HepG2 (cell line): ENCODE measurements around the gene MYCBPAP. TPM values are rescaled to one million over a fixed set of nuclear protein-coding genes. Genes with fewer than 3 reads are reported as not detected.

Source experiments
- AHDC1 ChIP-seq: sonication (generic); formaldehyde crosslinking; IDR thresholded peaks from 2 replicates; pipeline ENCODE4 v1.5.1; 2020; ENCODE audit warnings: mild to moderate bottlenecking, missing genetic modification reagents, borderline replicate concordance
- CEBPB ChIP-seq: IDR thresholded peaks from 2 replicates; pipeline ENCODE4 v1.6.1; 2011; ENCODE audit warnings: low read depth, low read length, improper control_type of control experiment, borderline replicate concordance
- NPAS2 ChIP-seq: sonication (generic); formaldehyde crosslinking; IDR thresholded peaks from 2 replicates; pipeline ENCODE4 v1.8.0; 2022; ENCODE audit warnings: mild to moderate bottlenecking, missing genetic modification reagents, borderline replicate concordance
- PRDM10 ChIP-seq: sonication (generic); formaldehyde crosslinking; IDR thresholded peaks from 2 replicates; pipeline ENCODE4 v1.4.0; 2020; ENCODE audit warnings: low read depth, missing genetic modification reagents
- REXO4 ChIP-seq: sonication (generic); formaldehyde crosslinking; IDR thresholded peaks from 2 replicates; pipeline ENCODE4 v1.8.0; 2022; ENCODE audit warnings: missing genetic modification reagents, mild to moderate bottlenecking, borderline replicate concordance
- TBL1XR1 ChIP-seq: fragments of 150-350 bp; IDR thresholded peaks from 2 replicates; pipeline ENCODE4 v1.6.1; 2014; ENCODE audit warnings: borderline replicate concordance, low read length; ENCODE audit not compliant: partially characterized antibody
- TFDP1 ChIP-seq: IDR thresholded peaks from 2 replicates; pipeline ENCODE4 v1.6.1; 2016; ENCODE audit warnings: missing compliant biosample characterization, missing genetic modification reagents, borderline replicate concordance
- ZNF20 ChIP-seq: sonication (generic); formaldehyde crosslinking; IDR thresholded peaks from 2 replicates; pipeline ENCODE4 v1.4.0; 2020; ENCODE audit warnings: mild to moderate bottlenecking, moderate library complexity, missing genetic modification reagents
- ZNF333 ChIP-seq: sonication (generic); formaldehyde crosslinking; IDR thresholded peaks from 2 replicates; pipeline ENCODE4 v1.4.0; 2020; ENCODE audit warnings: mild to moderate bottlenecking, missing genetic modification reagents, borderline replicate concordance
- ZNF574 ChIP-seq: sonication (generic); formaldehyde crosslinking; IDR thresholded peaks from 2 replicates; pipeline ENCODE4 v1.4.0; 2020; ENCODE audit warnings: missing genetic modification reagents
- ZNF737 ChIP-seq: sonication (generic); formaldehyde crosslinking; IDR thresholded peaks from 2 replicates; pipeline ENCODE4 v1.5.0; 2020; ENCODE audit warnings: missing genetic modification reagents, mild to moderate bottlenecking, borderline replicate concordance
- ZNF775 ChIP-seq: sonication (generic); formaldehyde crosslinking; IDR thresholded peaks from 2 replicates; pipeline ENCODE4 v1.4.0; 2020; ENCODE audit warnings: missing genetic modification reagents, mild to moderate bottlenecking, moderate library complexity, borderline replicate concordance
- ZNF841 ChIP-seq: sonication (generic); formaldehyde crosslinking; IDR thresholded peaks from 2 replicates; pipeline ENCODE4 v1.8.1; 2023; ENCODE audit warnings: missing genetic modification reagents, borderline replicate concordance
- polyA plus RNA-seq, 8 experiments: library from polyadenylated mRNA; depleted of rRNA in 3 of 8; stranded (reverse) in 7 of 8; unstranded in 1 of 8; fragments of >200 nt; fragmentation: Illumina TruSeq in 4 of 8; extraction: Trizol in 4 of 8; gene quantifications; 2 replicates each; pipeline versions ENCODE4 v1.2.1 to v1.2.3, GENCODE V29; 2011 to 2016; ENCODE audit warnings: low read depth in 4 of 8, missing spikeins in 1 of 8, mixed read lengths in 1 of 8; ENCODE audit not compliant: insufficient read depth in 1 of 8
- total RNA-seq, 5 experiments: library from RNA; depleted of rRNA; stranded (reverse); fragments of >200 nt; fragmentation: Illumina TruSeq; extraction: Trizol; gene quantifications; 2 replicates each; pipeline ENCODE4 v1.2.3, GENCODE V29; 2016; ENCODE audit warnings: low read depth in 1 of 5

MYCBPAP gene
- total and polyA plus RNA-seq, 2 of the 13 experiments (the other 11 are each of a cell fraction or from before 2014, with no cell fraction given): 0.22 to 0.24 TPM

GRCh38 chr17:50542795-50543774, 34.8 kb downstream of the MYCBPAP start (continued):
- TF ChIP-seq PRDM10 (CRISPR knock-in tag) (peak; percentile 91; the same call in 1 of the 2 replicates), ZNF737 (no peak), NPAS2 (no peak), CEBPB (no peak), AHDC1 (0 out of 2 replicates have a peak, but pooled peaks have one; percentile 74), ZNF20 (CRISPR knock-in tag) (no peak), ZNF333 (no peak), ZNF841 (CRISPR knock-in tag) (no peak), ZNF775 (CRISPR knock-in tag) (0 out of 2 replicates have a peak, but pooled peaks have one; percentile 60), TBL1XR1 (peak; percentile 49), TFDP1 (peak; percentile 64), ZNF574 (CRISPR knock-in tag) (peak; percentile 84), REXO4 (CRISPR knock-in tag) (no peak)
